Loucy (cell line): ENCODE data around the gene RIPK3.

Experiments
- H2AFZ ChIP-seq: fragments of 200-600 bp; sonication (generic); 2 replicates; pipeline ENCODE4 v1.6.0; 2016; ENCODE audit warnings: antibody characterized with exemption, mild to moderate bottlenecking, low read length, moderate library complexity
- H3F3A ChIP-seq: fragments of 200-600 bp; 2 replicates; pipeline ENCODE4 v1.6.0; 2016; ENCODE audit warnings: antibody characterized with exemption, low read depth, mild to moderate bottlenecking
- H3K27me3 ChIP-seq: fragments of 200-600 bp; sonication (generic); 2 replicates; pipeline ENCODE4 v1.6.1; 2014; ENCODE audit warnings: low read length, mild to moderate bottlenecking; ENCODE audit not compliant: insufficient read depth, poor library complexity, severe bottlenecking
- H3K36me3 ChIP-seq: fragments of 200-600 bp; sonication (generic); 2 replicates; pipeline ENCODE4 v1.6.1; 2016; ENCODE audit warnings: low read length; ENCODE audit not compliant: insufficient read depth
- H3K4me1 ChIP-seq: fragments of 200-600 bp; sonication (generic); 2 replicates; pipeline ENCODE4 v1.5.1; 2014; ENCODE audit warnings: low read length, mild to moderate bottlenecking; ENCODE audit not compliant: insufficient read depth, poor library complexity, severe bottlenecking
- H3K4me2 ChIP-seq: fragments of 200-600 bp; sonication (generic); 2 replicates; pipeline ENCODE4 v1.6.0; 2014; ENCODE audit warnings: antibody characterized with exemption, low read length, low read depth, mild to moderate bottlenecking; ENCODE audit not compliant: poor library complexity, severe bottlenecking
- H3K4me3 ChIP-seq: fragments of 200-600 bp; sonication (generic); 2 replicates; pipeline ENCODE4 v1.5.1; 2014; ENCODE audit warnings: low read length, mild to moderate bottlenecking, mixed read lengths; ENCODE audit not compliant: poor library complexity, severe bottlenecking
- H3K79me2 ChIP-seq: fragments of 200-600 bp; sonication (generic); 2 replicates; pipeline ENCODE4 v1.6.1; 2014; ENCODE audit warnings: low read length; ENCODE audit not compliant: insufficient read depth
- H3K9ac ChIP-seq: fragments of 200-600 bp; sonication (generic); 2 replicates; pipeline ENCODE4 v1.6.0; 2014; ENCODE audit warnings: mild to moderate bottlenecking, low read depth, low read length, moderate library complexity; ENCODE audit not compliant: poor library complexity, severe bottlenecking
- H3K9me2 ChIP-seq: fragments of 200-600 bp; sonication (generic); replicated peaks from 2 replicates; pipeline ENCODE4 v1.6.1; 2016; ENCODE audit warnings: low read depth, low read length, mixed read lengths
- H3K9me3 ChIP-seq: fragments of 200-600 bp; sonication (generic); 2 replicates; pipeline ENCODE4 v1.6.1; 2014; ENCODE audit warnings: mild to moderate bottlenecking, antibody characterized with exemption, low read length, low read depth; ENCODE audit not compliant: insufficient read depth
- H4K20me1 ChIP-seq: fragments of 200-600 bp; sonication (generic); 2 replicates; pipeline ENCODE4 v1.6.0; 2014; ENCODE audit warnings: antibody characterized with exemption, low read length, mild to moderate bottlenecking; ENCODE audit not compliant: insufficient read depth, poor library complexity, severe bottlenecking
- CTCF ChIP-seq: fragments of 200-600 bp; sonication (generic); conservative IDR thresholded peaks from 2 replicates; pipeline ENCODE4 v1.5.1; 2014; ENCODE audit warnings: mild to moderate bottlenecking, antibody characterized with exemption, low read length
- EZH2phosphoT487 ChIP-seq: fragments of 200-600 bp; IDR thresholded peaks from 2 replicates; pipeline ENCODE4 v1.6.1; 2018; ENCODE audit warnings: antibody characterized with exemption, mild to moderate bottlenecking, moderate library complexity, borderline replicate concordance

RIPK3 gene

GRCh38 chr14:24317141-24317928 is 22.5 kb downstream of the RIPK3 start:
- H3K27me3 ChIP-seq, result no peaks in the 10 kb centered on the region
- TF ChIP-seq EZH2phosphoT487 (no peak), CTCF (no peak)
- H3K4me2 ChIP-seq, result no peak overlapping the region
- H3K9me3 ChIP-seq, result no peaks in the 10 kb centered on the region
- H3F3A ChIP-seq, result no peaks in the 10 kb centered on the region
- no peaks in the 10 kb centered on the region for H3K9me2 ChIP-seq
- H3K9ac ChIP-seq, result no peak overlapping the region
- no peaks in the 10 kb centered on the region for H4K20me1 ChIP-seq
- H3K36me3 ChIP-seq, result no peaks in the 10 kb centered on the region
- no peaks in the 10 kb centered on the region for H3K79me2 ChIP-seq
- H3K4me3 ChIP-seq, result no peak overlapping the region
- no peak overlapping the region for H2AFZ ChIP-seq
- peaks cover 22% of the 10 kb centered on the region for H3K4me1 ChIP-seq

GRCh38 chr14:24316597-24316950 is 23.2 kb downstream of the RIPK3 start:
- no peak overlapping the region for H3K9ac ChIP-seq
- peaks cover 24% of the 10 kb centered on the region for H3K4me1 ChIP-seq
- H2AFZ ChIP-seq, result no peak overlapping the region
- no peaks in the 10 kb centered on the region for H3K79me2 ChIP-seq
- H3F3A ChIP-seq, result no peaks in the 10 kb centered on the region
- no peaks in the 10 kb centered on the region for H3K9me3 ChIP-seq
- H3K9me2 ChIP-seq, result no peaks in the 10 kb centered on the region
- no peaks in the 10 kb centered on the region for H3K27me3 ChIP-seq
- TF ChIP-seq CTCF (no peak), EZH2phosphoT487 (no peak)
- H3K4me3 ChIP-seq, result no peak overlapping the region
- no peaks in the 10 kb centered on the region for H3K36me3 ChIP-seq
- no peak overlapping the region for H3K4me2 ChIP-seq
- H4K20me1 ChIP-seq, result no peaks in the 10 kb centered on the region

GRCh38 chr14:24315807-24316596 is 23.8 kb downstream of the RIPK3 start:
- no peak for TF ChIP-seq EZH2phosphoT487
- TF ChIP-seq CTCF, result no peak
- no peaks in the 10 kb centered on the region for H4K20me1 ChIP-seq
- no peaks in the 10 kb centered on the region for H3K79me2 ChIP-seq

More at GRCh38 chr14:24315807-24316596, 23.8 kb downstream of the RIPK3 start:
- no peaks in the 10 kb centered on the region for H3K36me3 ChIP-seq
- no peak overlapping the region for H3K9ac ChIP-seq
- no peaks in the 10 kb centered on the region for H3F3A ChIP-seq
- H3K4me3 ChIP-seq, result no peak overlapping the region
- H3K9me3 ChIP-seq, result no peaks in the 10 kb centered on the region
- no peaks in the 10 kb centered on the region for H3K27me3 ChIP-seq
- H3K4me2 ChIP-seq, result no peak overlapping the region
- H3K4me1 ChIP-seq, result peaks cover 24% of the 10 kb centered on the region
- no peak overlapping the region for H2AFZ ChIP-seq
- H3K9me2 ChIP-seq, result no peaks in the 10 kb centered on the region
